GM12873 (cell line): ENCODE results near the gene ZMIZ1.

Experiments used
- CTCF ChIP-seq: IDR thresholded peaks from 2 replicates; pipeline ENCODE4 v1.5.1; 2012; ENCODE audit warnings: low read depth, mild to moderate bottlenecking, moderate library complexity, low read length, control low read depth; ENCODE audit not compliant: insufficient read depth; ENCODE audit errors: missing control alignments

The ZMIZ1 gene

GRCh38 chr10:79116368-79116767, 47.6 kb downstream of the ZMIZ1 start:
- TF ChIP-seq CTCF, result no peak

- TF ChIP-seq CTCF, result no peak
Measured at GRCh38 chr10:79116801-79117723, 48.3 kb downstream of the ZMIZ1 start.

GRCh38 chr10:79118286-79119202, 49.8 kb downstream of the ZMIZ1 start:
- no peak for TF ChIP-seq CTCF

GRCh38 chr10:79119306-79119705, 50.5 kb downstream of the ZMIZ1 start:
- no peak for TF ChIP-seq CTCF

- no peak for TF ChIP-seq CTCF
Measured at GRCh38 chr10:79123547-79123963, 54.8 kb downstream of the ZMIZ1 start.

- TF ChIP-seq CTCF, result no peak
Measured at GRCh38 chr10:79124066-79124465, 55.3 kb downstream of the ZMIZ1 start.

- no peak for TF ChIP-seq CTCF
Measured at GRCh38 chr10:79125092-79125491, 56.3 kb downstream of the ZMIZ1 start.
